GM04503 (cell line): ENCODE data around the gene SGPP2.

Experiments
- DNase-seq: peaks from one replicate; pipeline ENCODE4 v3.0.0-alpha.2; 2012; ENCODE audit warnings: low read depth

The SGPP2 gene

GRCh38 chr2:222470802-222471468 lies 46.6 kb downstream of the SGPP2 start:
- DNase-seq: no peak

GRCh38 chr2:222477962-222478608 lies 53.7 kb downstream of the SGPP2 start:
- DNase-seq: no peak

- no peak for DNase-seq
Measured at GRCh38 chr2:222479859-222480258, 55.5 kb downstream of the SGPP2 start.

- no peak for DNase-seq
Measured at GRCh38 chr2:222480497-222480896, 56.2 kb downstream of the SGPP2 start.

GRCh38 chr2:222481941-222482340 lies 57.6 kb downstream of the SGPP2 start:
- no peak for DNase-seq

GRCh38 chr2:222483513-222484039 lies 59.2 kb downstream of the SGPP2 start:
- no peak for DNase-seq

- DNase-seq: no peak
Measured at GRCh38 chr2:222485367-222486211, 61.2 kb downstream of the SGPP2 start.

GRCh38 chr2:222490131-222490530 lies 65.8 kb downstream of the SGPP2 start:
- no peak for DNase-seq

- no peak for DNase-seq
Measured at GRCh38 chr2:222492683-222493082, 68.3 kb downstream of the SGPP2 start.

GRCh38 chr2:222494104-222494739 lies 69.9 kb downstream of the SGPP2 start:
- DNase-seq: no peak

GRCh38 chr2:222495388-222495787 lies 71.0 kb downstream of the SGPP2 start:
- no peak for DNase-seq

- DNase-seq: no peak
Measured at GRCh38 chr2:222499226-222499625, 74.9 kb downstream of the SGPP2 start.

- DNase-seq: no peak
Measured at GRCh38 chr2:222504191-222504590, 79.8 kb downstream of the SGPP2 start.

GRCh38 chr2:222504719-222505118 lies 80.4 kb downstream of the SGPP2 start:
- no peak for DNase-seq

GRCh38 chr2:222506230-222506935 lies 82.0 kb downstream of the SGPP2 start:
- DNase-seq: no peak

- DNase-seq: no peak
Measured at GRCh38 chr2:222514901-222515300, 90.6 kb downstream of the SGPP2 start.

GRCh38 chr2:222518570-222519381 lies 94.4 kb downstream of the SGPP2 start:
- DNase-seq: peak; percentile 57

GRCh38 chr2:222521099-222521498 lies 96.8 kb downstream of the SGPP2 start:
- no peak for DNase-seq

- no peak for DNase-seq
Measured at GRCh38 chr2:222522082-222522481, 97.7 kb downstream of the SGPP2 start.

GRCh38 chr2:222523783-222524544 lies 99.6 kb downstream of the SGPP2 start:
- no peak for DNase-seq
